ENCODE measurements around the gene SOX1.
A peak's percentile ranks its signal among the peaks of the same experiment; 100 is the strongest.

DNA sequence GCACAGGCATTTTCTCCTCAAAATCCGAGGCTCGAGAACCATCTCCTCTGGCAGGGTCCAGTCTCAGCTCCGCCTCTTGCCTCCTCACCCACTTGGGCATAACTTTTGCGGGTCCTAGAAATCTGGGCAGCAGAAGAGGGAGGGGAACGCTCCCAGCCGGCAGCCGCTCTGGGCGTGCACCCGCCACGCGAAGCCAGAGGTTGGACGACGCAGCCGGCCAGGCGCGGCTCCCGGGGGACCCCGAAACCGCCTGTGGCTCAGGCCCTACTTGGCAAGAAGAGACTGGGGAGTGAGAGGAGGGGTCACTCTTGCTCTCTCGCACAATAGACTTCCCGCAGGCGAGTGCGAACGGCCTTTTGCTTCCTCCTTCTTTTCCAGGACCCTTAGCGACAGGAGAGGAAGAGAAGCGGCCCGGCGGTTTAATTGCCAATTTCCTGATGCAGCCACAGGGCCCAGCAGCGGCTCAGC lies 6.0 kb upstream of the SOX1 start:
- TF ChIP-seq, protein P1, sequence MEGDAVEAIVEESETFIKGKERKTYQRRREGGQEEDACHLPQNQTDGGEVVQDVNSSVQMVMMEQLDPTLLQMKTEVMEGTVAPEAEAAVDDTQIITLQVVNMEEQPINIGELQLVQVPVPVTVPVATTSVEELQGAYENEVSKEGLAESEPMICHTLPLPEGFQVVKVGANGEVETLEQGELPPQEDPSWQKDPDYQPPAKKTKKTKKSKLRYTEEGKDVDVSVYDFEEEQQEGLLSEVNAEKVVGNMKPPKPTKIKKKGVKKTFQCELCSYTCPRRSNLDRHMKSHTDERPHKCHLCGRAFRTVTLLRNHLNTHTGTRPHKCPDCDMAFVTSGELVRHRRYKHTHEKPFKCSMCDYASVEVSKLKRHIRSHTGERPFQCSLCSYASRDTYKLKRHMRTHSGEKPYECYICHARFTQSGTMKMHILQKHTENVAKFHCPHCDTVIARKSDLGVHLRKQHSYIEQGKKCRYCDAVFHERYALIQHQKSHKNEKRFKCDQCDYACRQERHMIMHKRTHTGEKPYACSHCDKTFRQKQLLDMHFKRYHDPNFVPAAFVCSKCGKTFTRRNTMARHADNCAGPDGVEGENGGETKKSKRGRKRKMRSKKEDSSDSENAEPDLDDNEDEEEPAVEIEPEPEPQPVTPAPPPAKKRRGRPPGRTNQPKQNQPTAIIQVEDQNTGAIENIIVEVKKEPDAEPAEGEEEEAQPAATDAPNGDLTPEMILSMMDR (IDR thresholded peaks at IDR 0.05; ENCODE audit: poor library complexity) = no peak
- TF ChIP-seq EZH2 (IDR thresholded peaks at IDR 0.05; ENCODE audit: borderline replicate concordance) = peak; percentile 69

All from hepatocyte (in vitro differentiated cells).